HUES6 (cell line): ENCODE results near the gene CCDC34.

Source experiments
- H3K27ac ChIP-seq: 2 replicates; pipeline ENCODE4 v1.7.0; 2013; ENCODE audit warnings: low read depth, mild to moderate bottlenecking, low read length, inconsistent platforms
- H3K27me3 ChIP-seq: 2 replicates; pipeline ENCODE4 v1.6.1; 2013; ENCODE audit warnings: low read length; ENCODE audit not compliant: control insufficient read depth, insufficient read depth
- H3K36me3 ChIP-seq: 2 replicates; pipeline ENCODE4 v1.6.1; 2013; ENCODE audit warnings: low read length; ENCODE audit not compliant: control insufficient read depth, insufficient read depth
- H3K4me1 ChIP-seq: 2 replicates; pipeline ENCODE4 v1.6.1; 2013; ENCODE audit warnings: low read length; ENCODE audit not compliant: control insufficient read depth, insufficient read depth
- H3K4me3 ChIP-seq: 2 replicates; pipeline ENCODE4 v1.5.1; 2013; ENCODE audit warnings: low read depth, low read length
- H3K9ac ChIP-seq: one replicate; pipeline ENCODE4 v1.6.1; 2013; ENCODE audit warnings: mild to moderate bottlenecking, low read length
- H3K9me3 ChIP-seq: 2 replicates; pipeline ENCODE4 v1.6.1; 2013; ENCODE audit warnings: low read depth, low read length; ENCODE audit not compliant: control insufficient read depth, insufficient read depth

CCDC34 gene

GRCh38 chr11:27391331-27392015, 28.5 kb upstream of the CCDC34 start:
- Histone ChIP-seq H3K9me3 (no peaks in the 10 kb centered on the region), H3K36me3 (0 out of 2 replicates have a peak, but pooled peaks cover 3% of the 10 kb centered on the region), H3K27ac (no peak overlapping the region), H3K4me3 (no peak overlapping the region), H3K4me1 (peaks cover 83% of the 10 kb centered on the region), H3K9ac (no peak overlapping the region), H3K27me3 (no peaks in the 10 kb centered on the region)

GRCh38 chr11:27390318-27391295, 27.6 kb upstream of the CCDC34 start:
- Histone ChIP-seq H3K36me3 (0 out of 2 replicates have a peak, but pooled peaks cover 3% of the 10 kb centered on the region), H3K27me3 (no peaks in the 10 kb centered on the region), H3K4me1 (peaks cover 76% of the 10 kb centered on the region), H3K4me3 (no peak overlapping the region), H3K9ac (no peak overlapping the region), H3K27ac (0 out of 2 replicates have a peak overlapping the region, but pooled peaks have one; percentile 2), H3K9me3 (no peaks in the 10 kb centered on the region)

GRCh38 chr11:27388869-27389268, 25.9 kb upstream of the CCDC34 start:
- H3K9ac ChIP-seq: no peak overlapping the region
- no peaks in the 10 kb centered on the region for H3K27me3 ChIP-seq
- no peaks in the 10 kb centered on the region for H3K9me3 ChIP-seq
- peaks cover 61% of the 10 kb centered on the region for H3K4me1 ChIP-seq
- no peak overlapping the region for H3K27ac ChIP-seq
- peaks cover 18% of the 10 kb centered on the region for H3K36me3 ChIP-seq
- no peak overlapping the region for H3K4me3 ChIP-seq

- H3K36me3 ChIP-seq: peaks cover 23% of the 10 kb centered on the region
- H3K27me3 ChIP-seq: no peaks in the 10 kb centered on the region
- no peak overlapping the region for H3K4me3 ChIP-seq
- no peak overlapping the region for H3K27ac ChIP-seq
- H3K4me1 ChIP-seq: peaks cover 55% of the 10 kb centered on the region
- H3K9ac ChIP-seq: no peak overlapping the region
- H3K9me3 ChIP-seq: no peaks in the 10 kb centered on the region
These were observed 25.0 kb upstream of the CCDC34 start for GRCh38 chr11:27388001-27388400.

- Histone ChIP-seq H3K9me3 (no peaks in the 10 kb centered on the region), H3K9ac (no peak overlapping the region), H3K4me3 (no peak overlapping the region), H3K27me3 (no peaks in the 10 kb centered on the region), H3K36me3 (peaks cover 26% of the 10 kb centered on the region), H3K27ac (no peak overlapping the region), H3K4me1 (peaks cover 49% of the 10 kb centered on the region)
These were observed 24.3 kb upstream of the CCDC34 start for GRCh38 chr11:27387362-27387761.

- peaks cover 34% of the 10 kb centered on the region for H3K36me3 ChIP-seq
- H3K4me3 ChIP-seq: no peak overlapping the region
- no peak overlapping the region for H3K27ac ChIP-seq
- H3K4me1 ChIP-seq: peaks cover 38% of the 10 kb centered on the region
- no peak overlapping the region for H3K9ac ChIP-seq
- no peaks in the 10 kb centered on the region for H3K9me3 ChIP-seq
- no peaks in the 10 kb centered on the region for H3K27me3 ChIP-seq
These were observed 23.3 kb upstream of the CCDC34 start for GRCh38 chr11:27386181-27386845.

- H3K27me3 ChIP-seq: no peaks in the 10 kb centered on the region
- H3K36me3 ChIP-seq: peaks cover 43% of the 10 kb centered on the region
- peaks cover 29% of the 10 kb centered on the region for H3K4me1 ChIP-seq
- no peak overlapping the region for H3K4me3 ChIP-seq
- H3K9me3 ChIP-seq: no peaks in the 10 kb centered on the region
- H3K27ac ChIP-seq: no peak overlapping the region
- no peak overlapping the region for H3K9ac ChIP-seq
These were observed 22.2 kb upstream of the CCDC34 start for GRCh38 chr11:27385245-27385644.

GRCh38 chr11:27384227-27384626, 21.2 kb upstream of the CCDC34 start:
- Histone ChIP-seq H3K36me3 (peaks cover 54% of the 10 kb centered on the region), H3K27me3 (no peaks in the 10 kb centered on the region), H3K9ac (no peak overlapping the region), H3K9me3 (no peaks in the 10 kb centered on the region), H3K4me1 (peaks cover 22% of the 10 kb centered on the region), H3K27ac (no peak overlapping the region), H3K4me3 (no peak overlapping the region)

- no peaks in the 10 kb centered on the region for H3K27me3 ChIP-seq
- H3K4me3 ChIP-seq: no peak overlapping the region
- H3K9me3 ChIP-seq: no peaks in the 10 kb centered on the region
- peaks cover 59% of the 10 kb centered on the region for H3K36me3 ChIP-seq
- no peak overlapping the region for H3K9ac ChIP-seq
- no peak overlapping the region for H3K27ac ChIP-seq
- H3K4me1 ChIP-seq: peaks cover 16% of the 10 kb centered on the region
These were observed 20.6 kb upstream of the CCDC34 start for GRCh38 chr11:27383645-27384044.

- peaks cover 78% of the 10 kb centered on the region for H3K36me3 ChIP-seq
- H3K27me3 ChIP-seq: no peaks in the 10 kb centered on the region
- H3K4me1 ChIP-seq: no peaks in the 10 kb centered on the region
- H3K9me3 ChIP-seq: no peaks in the 10 kb centered on the region
- H3K4me3 ChIP-seq: no peak overlapping the region
- no peak overlapping the region for H3K9ac ChIP-seq
- no peak overlapping the region for H3K27ac ChIP-seq
These were observed 18.2 kb upstream of the CCDC34 start for GRCh38 chr11:27381238-27381666.
